Measurements from ENCODE around the gene CLMP. TPM values are rescaled to one million over a fixed set of nuclear protein-coding genes. Genes with fewer than 3 reads are reported as not detected.

The CLMP gene
- total RNA-seq, 2 donors from 2014 or later = 10.1 to 22.1 TPM

DNA sequence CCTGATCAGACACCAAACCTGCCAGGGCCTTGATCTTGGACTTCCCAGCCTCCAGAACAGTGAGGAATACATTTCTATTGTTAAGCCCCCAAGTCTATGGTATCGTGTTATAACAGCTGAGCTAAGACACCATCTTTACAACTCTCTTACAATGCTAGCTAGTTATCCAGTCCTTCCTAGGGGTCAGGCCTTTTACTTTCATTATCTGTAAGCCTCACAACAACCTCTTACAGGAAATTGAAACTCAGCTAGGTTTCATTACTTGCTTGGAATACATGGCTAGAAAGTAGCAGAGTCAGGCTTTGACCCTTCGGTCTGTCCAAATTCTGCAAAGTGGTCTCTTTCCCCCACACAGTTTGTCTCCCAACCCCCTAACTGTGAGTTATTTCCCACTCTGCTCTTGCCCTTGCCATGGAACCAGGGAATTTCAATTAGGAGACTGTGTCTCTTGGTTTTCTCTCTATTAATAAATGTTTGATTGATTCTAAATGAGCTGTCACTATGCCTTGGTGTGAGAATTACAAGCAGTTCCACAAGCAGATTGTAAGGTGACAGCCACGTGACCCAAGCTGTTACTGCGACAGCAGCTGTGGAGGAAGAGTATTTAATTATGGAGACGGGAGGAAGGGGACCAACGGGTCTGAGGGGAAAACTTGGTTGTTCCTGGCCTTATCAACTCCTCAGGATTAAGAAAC lies 38.4 kb upstream of the CLMP start:
- no peaks in the 10 kb centered on the region for H3K4me1 ChIP-seq
- no peak overlapping the region for H3K27ac ChIP-seq
- TF ChIP-seq POLR2A (IDR thresholded peaks at IDR 0.05) = no peak
- TF ChIP-seq, protein P1, sequence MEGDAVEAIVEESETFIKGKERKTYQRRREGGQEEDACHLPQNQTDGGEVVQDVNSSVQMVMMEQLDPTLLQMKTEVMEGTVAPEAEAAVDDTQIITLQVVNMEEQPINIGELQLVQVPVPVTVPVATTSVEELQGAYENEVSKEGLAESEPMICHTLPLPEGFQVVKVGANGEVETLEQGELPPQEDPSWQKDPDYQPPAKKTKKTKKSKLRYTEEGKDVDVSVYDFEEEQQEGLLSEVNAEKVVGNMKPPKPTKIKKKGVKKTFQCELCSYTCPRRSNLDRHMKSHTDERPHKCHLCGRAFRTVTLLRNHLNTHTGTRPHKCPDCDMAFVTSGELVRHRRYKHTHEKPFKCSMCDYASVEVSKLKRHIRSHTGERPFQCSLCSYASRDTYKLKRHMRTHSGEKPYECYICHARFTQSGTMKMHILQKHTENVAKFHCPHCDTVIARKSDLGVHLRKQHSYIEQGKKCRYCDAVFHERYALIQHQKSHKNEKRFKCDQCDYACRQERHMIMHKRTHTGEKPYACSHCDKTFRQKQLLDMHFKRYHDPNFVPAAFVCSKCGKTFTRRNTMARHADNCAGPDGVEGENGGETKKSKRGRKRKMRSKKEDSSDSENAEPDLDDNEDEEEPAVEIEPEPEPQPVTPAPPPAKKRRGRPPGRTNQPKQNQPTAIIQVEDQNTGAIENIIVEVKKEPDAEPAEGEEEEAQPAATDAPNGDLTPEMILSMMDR (IDR thresholded peaks at IDR 0.05) = no peak
- 79 to 81% methylated on average over 6 of the region's 6 CpGs for WGBS, 2 donors
- H3K27me3 ChIP-seq = no peaks in the 10 kb centered on the region
- no peak for DNase-seq
- ATAC-seq = no peak
- no peaks in the 10 kb centered on the region for H3K9me3 ChIP-seq
- no peaks in the 10 kb centered on the region for H3K36me3 ChIP-seq (replicated peaks in 1 of 2; ENCODE audit: insufficient read depth in 1 of 2, low read depth in 2 of 2)
- H3K4me3 ChIP-seq = no peak overlapping the region
- intact Hi-C loops (cut with DNase I) = no loop called here

DNA sequence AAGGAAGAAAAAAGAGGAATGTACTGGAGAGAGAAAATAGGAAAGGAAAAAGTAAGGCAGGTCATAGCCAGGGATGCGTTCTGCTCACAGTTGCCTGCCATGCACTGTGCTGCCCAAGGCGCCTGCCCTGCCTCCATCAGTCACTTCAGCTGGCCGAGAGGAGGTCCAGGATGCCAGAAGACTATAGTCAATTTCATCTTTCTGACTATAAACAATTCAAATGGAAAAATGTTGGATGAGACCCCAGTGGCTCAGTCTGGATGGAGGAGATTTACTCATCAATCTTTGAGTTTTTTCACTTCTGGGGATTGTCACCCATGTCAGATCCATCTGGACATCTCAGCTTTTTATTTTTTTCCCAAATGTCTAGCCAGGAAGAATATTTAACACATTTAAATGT lies 36.7 kb upstream of the CLMP start:
- H3K36me3 ChIP-seq (replicated peaks in 1 of 2; ENCODE audit: insufficient read depth in 1 of 2, low read depth in 2 of 2) = no peaks in the 10 kb centered on the region
- no peak for TF ChIP-seq POLR2A (IDR thresholded peaks at IDR 0.05)
- no peaks in the 10 kb centered on the region for H3K9me3 ChIP-seq
- ATAC-seq (no peak), DNase-seq (no peak)
- H3K27me3 ChIP-seq = no peaks in the 10 kb centered on the region
- no peak overlapping the region for H3K27ac ChIP-seq
- intact Hi-C loops (cut with DNase I) = no loop called here
- no peak overlapping the region for H3K4me3 ChIP-seq
- WGBS, 2 donors = 66 to 68% methylated on average over 3 of the region's 3 CpGs
- no peaks in the 10 kb centered on the region for H3K4me1 ChIP-seq

DNA sequence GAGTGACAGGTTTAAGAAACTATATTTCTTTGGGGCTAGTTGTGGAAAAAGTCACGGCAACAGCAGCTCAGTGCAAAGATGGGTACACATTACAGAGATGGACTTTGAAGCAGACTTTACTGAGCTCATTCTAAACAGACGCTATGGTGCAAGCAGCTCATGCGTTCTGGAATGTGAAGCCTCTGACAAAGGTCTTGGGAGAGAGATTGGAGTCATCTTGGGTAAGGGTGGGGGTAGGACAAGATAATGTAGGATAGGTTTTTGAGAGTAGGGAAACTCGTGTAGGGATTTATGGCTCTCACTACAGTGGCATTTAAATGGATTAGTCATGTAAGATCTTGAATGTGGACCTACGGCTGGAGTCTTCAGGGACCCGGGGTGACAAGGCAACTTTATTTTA lies 36.2 kb upstream of the CLMP start:
- WGBS, 2 donors = 56 to 65% methylated on average over 6 of the region's 6 CpGs
- H3K4me3 ChIP-seq = no peak overlapping the region
- no peaks in the 10 kb centered on the region for H3K27me3 ChIP-seq
- intact Hi-C loops (cut with DNase I) = no loop called here
- H3K9me3 ChIP-seq = no peaks in the 10 kb centered on the region
- ATAC-seq = no peak
- DNase-seq = no peak
- H3K27ac ChIP-seq = no peak overlapping the region
- H3K36me3 ChIP-seq (replicated peaks in 1 of 2; ENCODE audit: insufficient read depth in 1 of 2, low read depth in 2 of 2) = no peaks in the 10 kb centered on the region
- H3K4me1 ChIP-seq = no peaks in the 10 kb centered on the region
- TF ChIP-seq, protein P1 (IDR thresholded peaks at IDR 0.05) = no peak
- no peak for TF ChIP-seq POLR2A (IDR thresholded peaks at IDR 0.05)

DNA sequence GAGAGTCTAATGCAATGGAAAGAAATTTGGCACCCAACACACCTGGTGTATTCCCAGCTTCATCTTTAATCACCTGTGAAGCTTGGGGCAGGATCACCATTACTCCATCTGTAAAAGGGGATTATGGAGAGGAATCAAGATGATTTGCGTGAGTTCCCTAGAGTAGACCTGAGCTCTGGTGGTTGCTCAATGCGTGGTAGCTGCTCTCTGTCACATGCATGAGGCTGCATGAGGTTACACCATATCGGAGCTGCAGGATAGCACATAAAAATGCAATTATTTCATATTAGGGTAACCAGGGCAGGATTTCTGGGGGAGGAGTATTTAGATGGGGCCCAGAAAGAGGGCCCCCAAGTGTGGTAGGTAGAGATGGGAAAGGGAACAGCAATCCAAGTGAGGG lies 35.3 kb upstream of the CLMP start:
- no peak overlapping the region for H3K4me3 ChIP-seq
- H3K9me3 ChIP-seq = no peaks in the 10 kb centered on the region
- H3K36me3 ChIP-seq (replicated peaks in 1 of 2; ENCODE audit: insufficient read depth in 1 of 2, low read depth in 2 of 2) = no peaks in the 10 kb centered on the region
- intact Hi-C loops (cut with DNase I) = no loop called here
- no peaks in the 10 kb centered on the region for H3K4me1 ChIP-seq
- H3K27ac ChIP-seq = no peak overlapping the region
- H3K27me3 ChIP-seq = no peaks in the 10 kb centered on the region
- DNase-seq = no peak
- WGBS, 2 donors = 78 to 94% methylated on average over 3 of the region's 3 CpGs
- ATAC-seq = no peak
- no peak for TF ChIP-seq POLR2A (IDR thresholded peaks at IDR 0.05)
- TF ChIP-seq, protein P1 (IDR thresholded peaks at IDR 0.05) = no peak

DNA sequence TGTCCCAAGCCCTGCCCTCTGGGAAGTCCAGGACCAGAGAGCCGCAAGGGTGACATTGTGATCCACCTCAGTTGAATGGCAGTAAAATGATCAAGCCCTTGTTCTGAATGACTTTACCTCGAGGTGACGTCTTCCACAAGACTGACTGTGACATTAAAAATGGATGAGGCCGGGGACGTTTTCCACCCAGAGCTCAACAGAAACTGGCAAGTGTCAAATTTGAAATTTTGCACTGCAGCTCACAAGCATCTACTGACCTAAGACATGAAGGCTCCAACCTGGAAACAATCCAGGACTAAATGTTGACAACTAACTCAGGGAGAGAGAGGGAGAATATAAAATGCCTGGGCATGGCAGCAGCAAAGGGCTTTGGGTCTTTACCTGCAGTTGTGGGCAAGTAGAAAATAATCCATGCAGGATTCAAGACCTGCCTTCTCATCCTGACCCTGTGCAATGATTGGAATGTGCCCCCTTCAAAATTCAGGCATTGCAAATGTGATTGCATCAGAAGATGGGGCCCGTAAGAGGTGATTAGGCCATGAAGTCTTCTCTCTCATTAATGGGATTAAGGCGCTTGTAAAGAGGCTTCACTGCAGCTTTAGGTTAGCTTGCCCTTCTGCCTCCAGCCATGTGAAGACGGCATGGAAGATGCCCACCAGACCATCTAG lies 33.6 kb upstream of the CLMP start:
- Histone ChIP-seq H3K36me3 (replicated peaks in 1 of 2; ENCODE audit: insufficient read depth in 1 of 2, low read depth in 2 of 2) (no peaks in the 10 kb centered on the region), H3K9me3 (no peaks in the 10 kb centered on the region), H3K4me1 (no peaks in the 10 kb centered on the region), H3K27ac (no peak overlapping the region), H3K27me3 (no peaks in the 10 kb centered on the region), H3K4me3 (no peak overlapping the region)
- no peak for ATAC-seq
- TF ChIP-seq, protein P1 (IDR thresholded peaks at IDR 0.05) = no peak
- no peak for TF ChIP-seq POLR2A (IDR thresholded peaks at IDR 0.05)
- intact Hi-C loops (cut with DNase I) = no loop called here
- no peak for DNase-seq
- 64 to 72% methylated on average over 8 of the region's 8 CpGs for WGBS, 2 donors

Measured in body of pancreas (tissue), 4 donors.